ENCODE results near the gene PATJ. TPM values are rescaled to one million over a fixed set of nuclear protein-coding genes. Genes with fewer than 3 reads are reported as not detected.

PATJ gene
- total RNA-seq, 2 experiments from 2014 or later = 6.8 to 13.7 TPM

DNA sequence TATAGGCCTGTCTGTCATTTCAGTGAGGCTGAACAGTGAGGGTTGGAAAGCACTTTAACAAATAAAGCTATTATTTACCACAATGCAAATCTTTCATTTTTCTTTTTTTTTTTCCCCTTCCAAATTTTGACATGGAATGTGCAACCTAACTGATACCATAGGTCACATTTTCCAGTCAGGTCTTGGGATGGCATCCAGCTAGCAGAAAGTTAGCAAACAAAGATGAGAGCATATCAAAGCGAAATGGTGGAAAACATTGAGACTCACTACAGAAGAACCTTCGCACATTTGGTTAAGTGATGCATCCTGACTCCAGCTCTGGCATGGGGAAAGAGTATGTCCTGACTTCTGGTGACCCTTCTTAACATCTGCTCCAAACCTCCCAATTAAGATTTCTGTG lies 347.3 kb downstream of the PATJ start:
- Mint-ChIP-seq H3K4me3 (no peak overlapping the region), H3K9me3 (ENCODE audit: low read depth) (no peaks in the 10 kb centered on the region), H3K36me3 (no peaks in the 10 kb centered on the region), H3K27me3 (no peaks in the 10 kb centered on the region), H3K27ac (no peak overlapping the region), H3K4me1 (no peaks in the 10 kb centered on the region)
- CTCF ChIA-PET = interaction anchor here (1.7 kb wide), 1 partner anchor 9 kb away, joined by 5 read pairs; no protein-coding TSS in a partner anchor
- DNase-seq (no peak), ATAC-seq (no peak)

DNA sequence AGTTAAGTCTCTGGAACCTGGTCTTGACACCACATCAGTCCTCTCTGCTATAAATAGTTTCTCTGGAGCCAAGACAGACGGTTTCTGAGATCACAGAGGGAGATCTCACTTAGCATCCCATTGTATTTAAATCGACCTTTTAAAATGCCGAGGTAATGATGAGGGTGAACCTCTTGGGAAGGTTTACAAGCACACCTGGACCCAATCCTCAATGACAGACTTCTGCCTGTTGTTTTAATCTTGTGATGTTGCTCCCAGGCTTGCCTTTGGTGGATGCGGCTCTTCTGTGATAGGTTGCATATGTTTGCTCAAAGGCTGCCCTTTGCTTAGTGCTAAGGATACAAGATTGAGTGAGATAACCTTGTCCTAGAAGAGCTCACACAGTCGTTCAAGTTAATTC lies 347.7 kb downstream of the PATJ start:
- H3K4me3 Mint-ChIP-seq = no peak overlapping the region
- H3K27me3 Mint-ChIP-seq = no peaks in the 10 kb centered on the region
- H3K27ac Mint-ChIP-seq = no peak overlapping the region
- DNase-seq (no peak), ATAC-seq (no peak)
- no peaks in the 10 kb centered on the region for H3K9me3 Mint-ChIP-seq (ENCODE audit: low read depth)
- CTCF ChIA-PET = interaction anchor here (1.7 kb wide), 1 partner anchor 9 kb away, joined by 5 read pairs; no protein-coding TSS in a partner anchor
- H3K4me1 Mint-ChIP-seq = no peaks in the 10 kb centered on the region
- H3K36me3 Mint-ChIP-seq = no peaks in the 10 kb centered on the region

DNA sequence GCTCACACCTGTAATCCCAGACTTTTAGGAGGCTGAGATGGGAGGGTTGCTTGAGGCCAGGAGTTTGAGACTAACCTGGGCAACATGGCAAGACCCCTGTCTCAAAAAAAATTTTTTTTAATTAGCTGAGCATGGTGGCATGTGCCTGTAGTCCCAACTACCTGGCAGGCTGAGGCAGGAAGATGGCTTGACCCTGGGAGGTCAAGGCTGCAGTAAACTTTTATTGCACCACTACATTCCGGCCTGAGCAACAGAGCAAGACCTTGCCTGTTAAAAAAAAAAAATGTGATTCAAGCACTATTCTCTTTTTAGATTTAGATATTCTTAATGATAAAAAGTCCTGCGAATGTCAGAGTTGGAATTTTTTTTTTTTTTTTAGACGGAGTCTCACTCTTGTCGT lies 349.8 kb downstream of the PATJ start:
- no peaks in the 10 kb centered on the region for H3K36me3 Mint-ChIP-seq
- no peak overlapping the region for H3K27ac Mint-ChIP-seq
- H3K4me1 Mint-ChIP-seq = no peaks in the 10 kb centered on the region
- DNase-seq = no peak
- CTCF ChIA-PET = interaction anchor here (1.6 kb wide), 1 partner anchor 10 kb away, joined by 4 read pairs; no protein-coding TSS in a partner anchor
- H3K9me3 Mint-ChIP-seq (ENCODE audit: low read depth) = no peaks in the 10 kb centered on the region
- ATAC-seq = no peak
- H3K27me3 Mint-ChIP-seq = no peaks in the 10 kb centered on the region
- no peak overlapping the region for H3K4me3 Mint-ChIP-seq

GRCh38 chr1:62093261-62093660 lies 351.0 kb downstream of the PATJ start:
- no peak overlapping the region for H3K4me3 Mint-ChIP-seq
- no peaks in the 10 kb centered on the region for H3K4me1 Mint-ChIP-seq
- H3K27me3 Mint-ChIP-seq = no peaks in the 10 kb centered on the region
- no peaks in the 10 kb centered on the region for H3K36me3 Mint-ChIP-seq
- no peak overlapping the region for H3K27ac Mint-ChIP-seq
- ATAC-seq (no peak), DNase-seq (no peak)
- no peaks in the 10 kb centered on the region for H3K9me3 Mint-ChIP-seq (ENCODE audit: low read depth)
- CTCF ChIA-PET = no interaction called here

DNA sequence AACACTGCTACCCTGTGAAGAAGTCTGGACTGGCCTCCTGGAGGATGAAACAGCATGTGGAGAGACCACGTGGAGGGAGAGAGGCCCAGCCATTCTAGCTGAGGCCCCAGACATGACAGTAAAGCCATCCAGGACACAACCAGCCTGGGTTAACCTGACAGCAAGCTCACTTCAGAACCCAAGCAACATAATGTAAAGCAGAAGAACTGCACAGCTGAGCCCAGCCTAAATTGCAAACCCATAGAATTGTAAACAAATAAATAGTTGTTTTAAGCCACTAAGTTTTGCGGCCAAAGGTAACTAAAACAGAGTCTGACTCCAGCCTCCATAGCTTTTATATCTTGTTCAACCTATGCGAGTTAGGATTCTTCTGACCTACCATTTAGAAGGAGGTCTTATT lies 355.2 kb downstream of the PATJ start:
- Mint-ChIP-seq H3K4me3 (no peak overlapping the region), H3K9me3 (ENCODE audit: low read depth) (peaks cover 2% of the 10 kb centered on the region), H3K27ac (no peak overlapping the region), H3K27me3 (no peaks in the 10 kb centered on the region), H3K4me1 (no peaks in the 10 kb centered on the region), H3K36me3 (peaks cover 5% of the 10 kb centered on the region)
- ATAC-seq = no peak
- CTCF ChIA-PET = interaction anchor here (2.4 kb wide), 1 partner anchor 14 kb away, joined by 11 read pairs; no protein-coding TSS in a partner anchor
- DNase-seq = no peak

DNA sequence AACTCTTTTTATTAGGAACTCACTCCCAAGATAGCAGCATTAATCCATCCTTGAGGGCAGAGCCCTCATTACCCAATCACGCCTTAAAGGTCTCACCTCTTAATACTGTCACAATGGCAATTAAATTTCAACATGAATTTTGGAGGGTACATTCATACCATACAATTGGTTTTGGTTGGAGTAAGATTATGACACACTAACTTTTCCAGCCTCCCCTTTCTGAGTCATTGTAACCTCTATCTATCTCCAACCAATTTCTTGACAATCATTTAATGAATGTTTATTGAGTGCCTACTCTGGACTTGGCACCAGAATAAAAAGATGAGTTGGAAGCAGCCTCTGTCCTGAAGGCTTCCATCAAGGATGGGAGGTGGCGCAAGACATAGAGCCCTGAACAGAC lies 358.2 kb downstream of the PATJ start:
- CTCF ChIA-PET = no interaction called here
- no peak overlapping the region for H3K4me3 Mint-ChIP-seq
- H3K9me3 Mint-ChIP-seq (ENCODE audit: low read depth) = peaks cover 2% of the 10 kb centered on the region
- H3K36me3 Mint-ChIP-seq = peaks cover 5% of the 10 kb centered on the region
- no peaks in the 10 kb centered on the region for H3K27me3 Mint-ChIP-seq
- H3K4me1 Mint-ChIP-seq = no peaks in the 10 kb centered on the region
- H3K27ac Mint-ChIP-seq = no peak overlapping the region
- no peak for ATAC-seq
- DNase-seq = no peak

DNA sequence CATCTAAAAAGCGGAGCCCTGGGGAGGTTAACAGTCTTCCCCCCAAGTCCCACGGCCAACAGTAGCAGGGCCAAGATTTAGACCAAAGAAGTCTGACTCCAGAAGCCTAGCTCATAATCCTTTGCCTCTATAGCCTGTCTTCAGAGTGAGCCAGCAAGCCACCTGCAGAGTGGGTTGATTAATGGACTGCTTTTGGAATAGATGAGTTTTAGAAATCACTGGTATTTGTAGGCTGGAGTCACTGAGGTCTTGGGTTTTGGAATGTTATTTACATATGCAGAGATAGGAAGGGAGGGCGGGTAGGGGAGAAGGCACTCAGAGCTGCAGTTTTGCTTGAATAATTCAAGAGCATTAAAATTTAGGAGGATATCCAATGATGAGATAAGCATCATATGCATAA lies 361.6 kb downstream of the PATJ start:
- Mint-ChIP-seq H3K4me1 (no peaks in the 10 kb centered on the region), H3K27ac (no peak overlapping the region), H3K36me3 (peaks cover 5% of the 10 kb centered on the region), H3K9me3 (ENCODE audit: low read depth) (peaks cover 2% of the 10 kb centered on the region), H3K4me3 (no peak overlapping the region), H3K27me3 (no peaks in the 10 kb centered on the region)
- no peak for DNase-seq
- no peak for ATAC-seq
- CTCF ChIA-PET = no interaction called here

DNA sequence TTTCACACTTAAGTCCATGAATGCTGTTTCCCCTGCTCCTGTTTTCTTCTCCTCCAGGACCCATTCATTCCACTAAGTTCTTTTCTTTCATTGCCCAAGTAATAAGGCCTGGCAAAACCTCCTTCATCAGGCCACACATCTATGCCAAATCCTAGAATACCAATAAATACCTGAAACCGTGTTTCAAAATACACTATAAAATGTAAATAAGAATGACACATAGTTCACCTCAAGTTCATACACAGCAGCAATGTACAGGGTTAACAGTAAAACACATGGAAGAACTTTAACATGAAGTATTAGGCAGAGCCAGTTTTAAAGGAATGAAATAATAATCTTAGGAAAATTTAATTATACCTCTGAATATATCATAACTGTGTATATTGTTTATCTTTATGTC lies 365.6 kb downstream of the PATJ start:
- no peaks in the 10 kb centered on the region for H3K9me3 Mint-ChIP-seq (ENCODE audit: low read depth)
- ATAC-seq (no peak), DNase-seq (no peak)
- CTCF ChIA-PET = interaction anchor here (1.3 kb wide), 1 partner anchor 23 kb away, joined by 4 read pairs; no protein-coding TSS in a partner anchor
- no peak overlapping the region for H3K27ac Mint-ChIP-seq
- no peaks in the 10 kb centered on the region for H3K4me1 Mint-ChIP-seq
- no peaks in the 10 kb centered on the region for H3K36me3 Mint-ChIP-seq
- H3K4me3 Mint-ChIP-seq = no peak overlapping the region
- no peaks in the 10 kb centered on the region for H3K27me3 Mint-ChIP-seq

DNA sequence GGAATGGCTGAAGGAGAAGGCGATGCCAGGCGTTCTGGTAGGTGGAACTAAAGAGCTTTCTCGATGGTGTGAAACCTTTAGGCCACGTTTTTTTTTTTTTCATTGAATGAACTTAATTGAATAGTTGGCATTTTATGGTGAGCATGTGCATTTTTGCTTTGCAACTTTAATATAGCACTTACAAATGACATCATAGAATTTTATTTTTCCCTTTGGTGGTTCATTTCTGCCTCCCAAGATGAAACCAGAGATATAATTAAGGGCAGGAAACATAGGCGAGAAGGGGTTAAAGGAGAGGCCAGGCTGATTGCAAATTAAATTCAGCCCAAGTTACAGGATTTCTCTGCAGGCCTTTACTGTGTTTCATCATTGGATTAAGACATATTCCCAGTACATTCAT lies 366.8 kb downstream of the PATJ start:
- no peak for ATAC-seq
- CTCF ChIA-PET = interaction anchor here (1.7 kb wide), 1 partner anchor 26 kb away, joined by 4 read pairs; no protein-coding TSS in a partner anchor

GRCh38 chr1:62110198-62110817 lies 368.0 kb downstream of the PATJ start:
- Mint-ChIP-seq H3K27me3 (no peaks in the 10 kb centered on the region), H3K36me3 (no peaks in the 10 kb centered on the region), H3K27ac (no peak overlapping the region), H3K4me3 (no peak overlapping the region), H3K4me1 (no peaks in the 10 kb centered on the region), H3K9me3 (ENCODE audit: low read depth) (no peaks in the 10 kb centered on the region)
- CTCF ChIA-PET = interaction anchor here (1.5 to 1.7 kb wide), 2 partner anchors 27 to 34 kb away, joined by 3 to 4 read pairs; no protein-coding TSS in a partner anchor
- ATAC-seq = no peak
- no peak for DNase-seq

More for the DNA sequence above, 366.8 kb downstream of the PATJ start:
- Mint-ChIP-seq H3K4me1 (no peaks in the 10 kb centered on the region), H3K36me3 (no peaks in the 10 kb centered on the region), H3K9me3 (ENCODE audit: low read depth) (no peaks in the 10 kb centered on the region), H3K4me3 (no peak overlapping the region), H3K27ac (no peak overlapping the region), H3K27me3 (no peaks in the 10 kb centered on the region)
- DNase-seq = no peak

GRCh38 chr1:62111084-62111483 lies 368.8 kb downstream of the PATJ start:
- no peak overlapping the region for H3K27ac Mint-ChIP-seq
- H3K4me3 Mint-ChIP-seq = no peak overlapping the region
- H3K36me3 Mint-ChIP-seq = no peaks in the 10 kb centered on the region
- H3K4me1 Mint-ChIP-seq = no peaks in the 10 kb centered on the region
- no peaks in the 10 kb centered on the region for H3K27me3 Mint-ChIP-seq
- CTCF ChIA-PET = interaction anchor here (1.5 kb wide), 1 partner anchor 33 kb away, joined by 3 read pairs; no protein-coding TSS in a partner anchor
- DNase-seq = no peak
- no peaks in the 10 kb centered on the region for H3K9me3 Mint-ChIP-seq (ENCODE audit: low read depth)
- no peak for ATAC-seq

DNA sequence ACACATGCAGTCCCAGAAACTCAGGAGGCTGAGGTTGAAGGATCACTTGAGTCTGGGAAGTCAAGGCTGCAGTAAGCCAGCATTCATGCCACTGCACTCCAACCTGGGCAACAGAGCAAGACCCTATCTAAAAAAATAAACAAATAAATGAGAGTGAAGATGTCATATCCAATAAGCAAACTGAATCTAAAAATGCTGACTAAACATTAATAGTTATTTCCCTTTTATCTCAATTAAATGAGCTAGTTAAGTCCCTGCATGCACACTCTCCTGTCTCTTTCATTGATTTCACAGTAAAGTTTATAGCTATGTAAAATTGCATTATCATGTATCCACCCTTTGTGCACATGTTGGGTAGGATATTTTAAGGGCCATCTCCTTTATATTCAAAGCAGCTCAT lies 371.2 kb downstream of the PATJ start:
- Mint-ChIP-seq H3K36me3 (no peaks in the 10 kb centered on the region), H3K27ac (no peak overlapping the region), H3K27me3 (no peaks in the 10 kb centered on the region), H3K4me1 (no peaks in the 10 kb centered on the region), H3K9me3 (ENCODE audit: low read depth) (no peaks in the 10 kb centered on the region), H3K4me3 (no peak overlapping the region)
- ATAC-seq (no peak), DNase-seq (no peak)
- CTCF ChIA-PET = no interaction called here

DNA sequence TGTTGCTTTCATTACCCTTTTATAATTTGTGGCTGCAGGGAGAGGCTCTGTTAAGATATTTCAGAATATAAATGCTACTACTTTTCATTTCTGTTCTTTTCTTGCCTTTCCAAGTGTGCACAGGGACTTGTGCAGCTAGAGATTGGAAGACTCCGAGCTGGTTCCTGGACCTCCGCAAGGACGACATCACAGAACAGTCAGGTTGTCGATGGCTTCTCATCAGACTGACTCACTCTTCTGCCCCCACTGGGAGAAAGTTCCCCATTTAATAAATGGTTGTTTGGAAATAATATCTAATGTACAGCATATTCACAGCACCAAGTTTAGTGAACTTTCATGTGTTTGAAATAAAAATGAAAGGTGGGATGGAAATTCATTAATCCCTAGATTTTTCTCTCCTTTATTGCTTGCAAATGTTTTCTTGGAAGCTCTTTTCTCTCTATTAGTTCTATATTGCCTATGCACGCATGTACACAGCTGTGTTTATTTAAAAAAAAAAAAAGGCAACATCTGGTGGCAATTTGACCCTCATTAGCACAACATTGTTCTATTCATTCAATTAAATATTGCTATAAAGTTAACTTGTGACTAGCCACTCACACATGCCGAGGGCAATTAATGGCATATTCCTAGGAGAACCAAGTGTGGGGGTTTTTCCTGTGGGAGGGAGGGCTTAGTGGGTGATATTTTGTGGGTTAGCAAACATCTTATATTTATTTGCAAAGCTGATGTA lies 374.9 kb downstream of the PATJ start:
- peaks cover 1% of the 10 kb centered on the region for H3K4me1 Mint-ChIP-seq

More for the DNA sequence above, 374.9 kb downstream of the PATJ start:
- Mint-ChIP-seq H3K4me3 (no peak overlapping the region), H3K9me3 (ENCODE audit: low read depth) (no peaks in the 10 kb centered on the region), H3K27ac (no peak overlapping the region), H3K27me3 (no peaks in the 10 kb centered on the region), H3K36me3 (no peaks in the 10 kb centered on the region)
- CTCF ChIA-PET = interaction anchor here (1.4 to 3.1 kb wide), 2 partner anchors 9 to 15 kb away, joined by 3 to 11 read pairs; no protein-coding TSS in a partner anchor
- DNase-seq (no peak), ATAC-seq (no peak)

Data from activated CD8-positive, alpha-beta memory T cell treated with anti-CD3 and anti-CD28 coated beads, Interleukin-2, amount 10 ng/mL, durations not matched to agents 7 days and 5 days (primary cell).